A673 (cell line): ENCODE results near the gene USP19. TPM values are rescaled to one million over a fixed set of nuclear protein-coding genes. Genes with fewer than 3 reads are reported as not detected.
A peak's percentile ranks its signal among the peaks of the same experiment; 100 is the strongest.

Experiments used
- BruUV-seq: library from RNA; stranded (reverse); fragments of 400-500 nt; replicated peaks from 2 replicates; lab custom pipeline; 2021; lab: Mats Ljungman, UMichigan
- CTCF ChIA-PET: fragments of 300-600 bp; sonication (Branson Sonifier 250); formaldehyde crosslinking; loops from one replicate; lab custom pipeline; 2022; ENCODE audit warnings: antibody characterized with exemption; lab: Charles Lee
- POLR2A ChIA-PET: fragments of 300-600 bp; sonication (Branson Sonifier 250); formaldehyde crosslinking; loops from one replicate; lab custom pipeline; 2022; ENCODE audit warnings: antibody characterized with exemption; ENCODE audit not compliant: low non-redundant PET; lab: Charles Lee
- DNase-seq: peaks from one replicate; pipeline ENCODE4 v3.0.0-alpha.2; 2015; ENCODE audit warnings: low spot score
- H3K27ac ChIP-seq: fragments of 200-600 bp; sonication (generic); 2 replicates; pipeline ENCODE4 v1.5.1; 2016; ENCODE audit warnings: mixed run types, low read depth, mild to moderate bottlenecking, mixed read lengths, antibody characterized with exemption, low read length; ENCODE audit not compliant: poor library complexity, severe bottlenecking
- H3K27me3 ChIP-seq: fragments of 200-600 bp; sonication (generic); replicated peaks from 2 replicates; pipeline ENCODE4 v1.6.1; 2017; ENCODE audit warnings: mixed run types, low read depth, mild to moderate bottlenecking, mixed read lengths, antibody characterized with exemption, low read length; ENCODE audit not compliant: insufficient read depth, poor library complexity
- H3K36me3 ChIP-seq: fragments of 200-600 bp; sonication (generic); 2 replicates; pipeline ENCODE4 v1.6.1; 2016; ENCODE audit warnings: mixed run types, mild to moderate bottlenecking, mixed read lengths, antibody characterized with exemption, low read length; ENCODE audit not compliant: insufficient read depth, poor library complexity, severe bottlenecking
- H3K4me1 ChIP-seq: fragments of 200-600 bp; sonication (generic); 2 replicates; pipeline ENCODE4 v1.6.1; 2017; ENCODE audit warnings: mixed run types, mild to moderate bottlenecking, mixed read lengths, antibody characterized with exemption, low read length; ENCODE audit not compliant: insufficient read depth, poor library complexity, severe bottlenecking
- H3K4me3 ChIP-seq: fragments of 200-600 bp; sonication (generic); 2 replicates; pipeline ENCODE4 v1.5.1; 2016; ENCODE audit warnings: low read depth, mixed run types, mild to moderate bottlenecking, mixed read lengths, low read length; ENCODE audit not compliant: poor library complexity, severe bottlenecking
- H3K9me3 ChIP-seq: fragments of 200-600 bp; sonication (generic); 2 replicates; pipeline ENCODE4 v1.6.1; 2016; ENCODE audit warnings: mixed run types, low read depth, mild to moderate bottlenecking, mixed read lengths, antibody characterized with exemption, low read length; ENCODE audit not compliant: poor library complexity, severe bottlenecking
- EZH2 ChIP-seq: fragments of 200-600 bp; sonication (generic); IDR thresholded peaks from 2 replicates; pipeline ENCODE4 v1.6.1; 2017; ENCODE audit warnings: borderline replicate concordance, low read depth, mild to moderate bottlenecking, mixed read lengths, antibody characterized with exemption, low read length; ENCODE audit not compliant: poor library complexity, severe bottlenecking
- intact Hi-C: fragments of 100-400 bp; cut with micrococcal nuclease; formaldehyde crosslinking; loops from one replicate; pipeline ENCODE4 v1.10.0; 2022; ENCODE audit not compliant: unreplicated experiment
- total RNA-seq: library from RNA; stranded (reverse); gene quantifications from 2 replicates; pipeline ENCODE4 v1.2.3, GENCODE V29; 2021
- TF ChIP-seq, protein P1 (sequence below): fragments of 300-800, 200-600 bp; sonication (generic); conservative IDR thresholded peaks from 2 replicates; pipeline ENCODE4 v1.5.1; 2017; ENCODE audit warnings: low read depth, mild to moderate bottlenecking, antibody characterized with exemption, low read length, moderate library complexity, mixed read lengths

The USP19 gene
- total RNA-seq, 1 experiment from 2014 or later = 37.5 TPM

GRCh38 chr3:49110780-49111179 is 9.8 kb downstream of the USP19 start:
- no peak for DNase-seq
- H3K27me3 ChIP-seq = no peaks in the 10 kb centered on the region
- ChIA-PET CTCF (no interaction called here), POLR2A (no interaction called here)
- no peaks in the 10 kb centered on the region for H3K4me1 ChIP-seq
- intact Hi-C loops = no loop called here
- H3K4me3 ChIP-seq = no peak overlapping the region
- peaks cover 26% of the 10 kb centered on the region for H3K36me3 ChIP-seq
- H3K27ac ChIP-seq = no peak overlapping the region
- H3K9me3 ChIP-seq = no peaks in the 10 kb centered on the region
- TF ChIP-seq, protein P1, sequence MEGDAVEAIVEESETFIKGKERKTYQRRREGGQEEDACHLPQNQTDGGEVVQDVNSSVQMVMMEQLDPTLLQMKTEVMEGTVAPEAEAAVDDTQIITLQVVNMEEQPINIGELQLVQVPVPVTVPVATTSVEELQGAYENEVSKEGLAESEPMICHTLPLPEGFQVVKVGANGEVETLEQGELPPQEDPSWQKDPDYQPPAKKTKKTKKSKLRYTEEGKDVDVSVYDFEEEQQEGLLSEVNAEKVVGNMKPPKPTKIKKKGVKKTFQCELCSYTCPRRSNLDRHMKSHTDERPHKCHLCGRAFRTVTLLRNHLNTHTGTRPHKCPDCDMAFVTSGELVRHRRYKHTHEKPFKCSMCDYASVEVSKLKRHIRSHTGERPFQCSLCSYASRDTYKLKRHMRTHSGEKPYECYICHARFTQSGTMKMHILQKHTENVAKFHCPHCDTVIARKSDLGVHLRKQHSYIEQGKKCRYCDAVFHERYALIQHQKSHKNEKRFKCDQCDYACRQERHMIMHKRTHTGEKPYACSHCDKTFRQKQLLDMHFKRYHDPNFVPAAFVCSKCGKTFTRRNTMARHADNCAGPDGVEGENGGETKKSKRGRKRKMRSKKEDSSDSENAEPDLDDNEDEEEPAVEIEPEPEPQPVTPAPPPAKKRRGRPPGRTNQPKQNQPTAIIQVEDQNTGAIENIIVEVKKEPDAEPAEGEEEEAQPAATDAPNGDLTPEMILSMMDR = no peak
- no peak for TF ChIP-seq EZH2
- no TSS peak for BruUV-seq

GRCh38 chr3:49108346-49108745 is 12.3 kb downstream of the USP19 start:
- no peaks in the 10 kb centered on the region for H3K27me3 ChIP-seq
- intact Hi-C loops = no loop called here
- H3K4me1 ChIP-seq = peaks cover 6% of the 10 kb centered on the region
- ChIA-PET POLR2A (no interaction called here), CTCF (no interaction called here)
- no TSS peak for BruUV-seq
- TF ChIP-seq, protein P1 = no peak
- no peak for TF ChIP-seq EZH2
- H3K4me3 ChIP-seq = no peak overlapping the region
- no peaks in the 10 kb centered on the region for H3K9me3 ChIP-seq
- H3K36me3 ChIP-seq = peaks cover 11% of the 10 kb centered on the region
- no peak overlapping the region for H3K27ac ChIP-seq
- DNase-seq = no peak

- Histone ChIP-seq H3K27me3 (no peaks in the 10 kb centered on the region), H3K4me3 (peak within 1 kb of the TSS; percentile 70), H3K36me3 (peaks cover 23% of the 10 kb centered on the region), H3K4me1 (peaks cover 7% of the 10 kb centered on the region), H3K9me3 (no peaks in the 10 kb centered on the region), H3K27ac (peak within 1 kb of the TSS; percentile 85)
- TSS peak; percentile 85 for BruUV-seq
- POLR2A ChIA-PET = no interaction called here
- intact Hi-C loops = no loop called here
- peak; percentile 90 for DNase-seq
- TF ChIP-seq, protein P1 = no peak
- no peak for TF ChIP-seq EZH2
- CTCF ChIA-PET = no interaction called here
Observed at GRCh38 chr3:49104427-49105291, 16.0 kb downstream of the USP19 start, which contains the start of gene QARS1. Gene QARS1, minus strand, starts transcription at chr3:49104757. Its CDS starts 24 bp downstream, at chr3:49104733.
